ENCODE measurements around the gene PLCB2.

Gene PLCB2

GRCh38 chr15:40282869-40283614, 24.7 kb downstream of the PLCB2 start, which contains the start of gene ANKRD63:
Gene ANKRD63, minus strand, starts transcription at chr15:40283064. Its CDS starts 478 bp downstream, at chr15:40282586.
- peak in 1 of 2 donors; percentile 31 for DNase-seq

- peak; percentile 23 to 41 for DNase-seq
Measured at GRCh38 chr15:40282147-40282868, 25.4 kb downstream of the PLCB2 start.

- no peak for DNase-seq
Measured at GRCh38 chr15:40281801-40282146, 26.0 kb downstream of the PLCB2 start.

GRCh38 chr15:40281057-40281800, 26.5 kb downstream of the PLCB2 start:
- DNase-seq = no peak

- no peak for DNase-seq
Measured at GRCh38 chr15:40280260-40281056, 27.3 kb downstream of the PLCB2 start.

- peak; percentile 73 to 80 for DNase-seq
Measured at GRCh38 chr15:40279437-40280141, 28.1 kb downstream of the PLCB2 start.

GRCh38 chr15:40278026-40278425, 29.7 kb downstream of the PLCB2 start:
- DNase-seq = no peak

- no peak for DNase-seq
Measured at GRCh38 chr15:40277471-40277870, 30.3 kb downstream of the PLCB2 start.

- DNase-seq = no peak
Measured at GRCh38 chr15:40276927-40277326, 30.8 kb downstream of the PLCB2 start.

GRCh38 chr15:40275954-40276353, 31.8 kb downstream of the PLCB2 start:
- no peak for DNase-seq

- no peak for DNase-seq
Measured at GRCh38 chr15:40275523-40275922, 32.2 kb downstream of the PLCB2 start.

GRCh38 chr15:40274350-40275274, 33.1 kb downstream of the PLCB2 start:
- DNase-seq = peak; percentile 91 to 93

GRCh38 chr15:40273428-40273827, 34.3 kb downstream of the PLCB2 start:
- DNase-seq = no peak

- DNase-seq = no peak
Measured at GRCh38 chr15:40272485-40273056, 35.2 kb downstream of the PLCB2 start.

GRCh38 chr15:40271685-40272484, 35.9 kb downstream of the PLCB2 start:
- no peak for DNase-seq

GRCh38 chr15:40270246-40270995, 37.3 kb downstream of the PLCB2 start:
- no peak for DNase-seq

- no peak for DNase-seq
Measured at GRCh38 chr15:40269604-40270003, 38.1 kb downstream of the PLCB2 start.

- DNase-seq = no peak
Measured at GRCh38 chr15:40267670-40268069, 40.1 kb downstream of the PLCB2 start.

- no peak for DNase-seq
Measured at GRCh38 chr15:40266828-40267304, 40.9 kb downstream of the PLCB2 start.
